ENCODE measurements around the gene KCNIP2.

GRCh38 chr10:101835362-101835761 is 8.2 kb downstream of the KCNIP2 start:
- no peak for TF ChIP-seq CTCF (conservative IDR thresholded peaks at IDR 0.05 in 1 of 2, IDR thresholded peaks at IDR 0.05 in 1 of 2; ENCODE audit: low read depth in 1 of 2, low read length in 2 of 2)
- TF ChIP-seq EZH2 (IDR thresholded peaks at IDR 0.05; ENCODE audit: low read length, missing control alignments) = no peak

All from fibroblast of lung (primary cell).